ENCODE data around the gene TMEM212. TPM values are rescaled to one million over a fixed set of nuclear protein-coding genes. Genes with fewer than 3 reads are reported as not detected.
A peak's percentile ranks its signal among the peaks of the same experiment; 100 is the strongest.

The TMEM212 gene
- total RNA-seq, 4 donors from 2014 or later = not detected

DNA sequence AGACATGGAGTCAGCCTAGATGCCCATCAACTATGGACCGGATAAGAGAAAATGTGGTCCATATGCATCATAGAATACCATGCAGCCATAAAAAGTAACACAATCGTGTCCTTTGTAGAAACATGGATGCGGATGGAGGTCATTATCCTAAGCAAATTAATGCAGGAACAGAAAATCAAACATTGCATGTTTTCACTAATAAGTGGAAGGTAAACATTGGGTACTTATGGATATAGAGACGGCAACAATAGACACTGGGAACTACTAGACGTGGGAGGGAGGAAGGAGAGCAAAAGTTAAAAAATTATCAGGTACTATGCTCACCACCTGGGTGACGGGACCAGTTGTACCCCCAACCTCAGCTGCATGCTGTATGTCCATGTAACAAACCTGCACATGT lies 35.3 kb upstream of the TMEM212 start:
- intact Hi-C loops (cut with DNase I; ENCODE audit: low total_unique reads) = no loop called here
- DNase-seq (no peak), ATAC-seq (no peak)
- Histone ChIP-seq H3K36me3 (no peaks in the 10 kb centered on the region), H3K27me3 (no peaks in the 10 kb centered on the region), H3K4me1 (peaks cover 6 to 19% of the 10 kb centered on the region in 2 donors), H3K27ac (no peak overlapping the region), H3K4me3 (no peak overlapping the region), H3K9me3 (no peaks in the 10 kb centered on the region)
- TF ChIP-seq, protein P1, sequence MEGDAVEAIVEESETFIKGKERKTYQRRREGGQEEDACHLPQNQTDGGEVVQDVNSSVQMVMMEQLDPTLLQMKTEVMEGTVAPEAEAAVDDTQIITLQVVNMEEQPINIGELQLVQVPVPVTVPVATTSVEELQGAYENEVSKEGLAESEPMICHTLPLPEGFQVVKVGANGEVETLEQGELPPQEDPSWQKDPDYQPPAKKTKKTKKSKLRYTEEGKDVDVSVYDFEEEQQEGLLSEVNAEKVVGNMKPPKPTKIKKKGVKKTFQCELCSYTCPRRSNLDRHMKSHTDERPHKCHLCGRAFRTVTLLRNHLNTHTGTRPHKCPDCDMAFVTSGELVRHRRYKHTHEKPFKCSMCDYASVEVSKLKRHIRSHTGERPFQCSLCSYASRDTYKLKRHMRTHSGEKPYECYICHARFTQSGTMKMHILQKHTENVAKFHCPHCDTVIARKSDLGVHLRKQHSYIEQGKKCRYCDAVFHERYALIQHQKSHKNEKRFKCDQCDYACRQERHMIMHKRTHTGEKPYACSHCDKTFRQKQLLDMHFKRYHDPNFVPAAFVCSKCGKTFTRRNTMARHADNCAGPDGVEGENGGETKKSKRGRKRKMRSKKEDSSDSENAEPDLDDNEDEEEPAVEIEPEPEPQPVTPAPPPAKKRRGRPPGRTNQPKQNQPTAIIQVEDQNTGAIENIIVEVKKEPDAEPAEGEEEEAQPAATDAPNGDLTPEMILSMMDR (IDR thresholded peaks at IDR 0.05 in 4 of 5, conservative IDR thresholded peaks at IDR 0.05 in 1 of 5) = no peak
- no peak for TF ChIP-seq POLR2A (IDR thresholded peaks at IDR 0.05)
- in situ Hi-C loops (cut with MboI; ENCODE audit: low sequenced_read_pairs in 4 of 4) = no loop called here

DNA sequence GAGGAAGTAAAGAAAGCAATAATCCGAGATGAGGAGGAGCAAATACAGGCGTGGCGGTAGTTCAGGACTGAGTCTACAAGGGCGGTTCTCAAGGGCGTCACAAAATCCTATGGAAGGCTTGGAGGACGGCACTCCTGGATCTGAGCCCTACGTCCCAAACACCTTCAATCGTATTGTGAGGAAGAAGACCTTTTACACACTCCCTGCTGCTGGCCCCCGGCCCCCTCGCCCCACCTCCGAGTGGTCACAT lies 33.6 kb upstream of the TMEM212 start:
- Histone ChIP-seq H3K36me3 (no peaks in the 10 kb centered on the region), H3K27me3 (no peaks in the 10 kb centered on the region), H3K4me1 (peaks cover 6 to 13% of the 10 kb centered on the region in 2 donors), H3K27ac (peak overlapping the region; percentile 66 to 81 (median 75)), H3K4me3 (peak overlapping the region; percentile 68 to 86 (median 74)), H3K9me3 (no peaks in the 10 kb centered on the region)
- DNase-seq = no peak
- in situ Hi-C loops (cut with MboI; ENCODE audit: low sequenced_read_pairs in 4 of 4) = no loop called here
- intact Hi-C loops (cut with DNase I; ENCODE audit: low total_unique reads) = no loop called here
- peak; percentile 8 to 19 for ATAC-seq
- TF ChIP-seq, protein P1 (IDR thresholded peaks at IDR 0.05 in 4 of 5, conservative IDR thresholded peaks at IDR 0.05 in 1 of 5) = no peak
- no peak for TF ChIP-seq POLR2A (IDR thresholded peaks at IDR 0.05)

DNA sequence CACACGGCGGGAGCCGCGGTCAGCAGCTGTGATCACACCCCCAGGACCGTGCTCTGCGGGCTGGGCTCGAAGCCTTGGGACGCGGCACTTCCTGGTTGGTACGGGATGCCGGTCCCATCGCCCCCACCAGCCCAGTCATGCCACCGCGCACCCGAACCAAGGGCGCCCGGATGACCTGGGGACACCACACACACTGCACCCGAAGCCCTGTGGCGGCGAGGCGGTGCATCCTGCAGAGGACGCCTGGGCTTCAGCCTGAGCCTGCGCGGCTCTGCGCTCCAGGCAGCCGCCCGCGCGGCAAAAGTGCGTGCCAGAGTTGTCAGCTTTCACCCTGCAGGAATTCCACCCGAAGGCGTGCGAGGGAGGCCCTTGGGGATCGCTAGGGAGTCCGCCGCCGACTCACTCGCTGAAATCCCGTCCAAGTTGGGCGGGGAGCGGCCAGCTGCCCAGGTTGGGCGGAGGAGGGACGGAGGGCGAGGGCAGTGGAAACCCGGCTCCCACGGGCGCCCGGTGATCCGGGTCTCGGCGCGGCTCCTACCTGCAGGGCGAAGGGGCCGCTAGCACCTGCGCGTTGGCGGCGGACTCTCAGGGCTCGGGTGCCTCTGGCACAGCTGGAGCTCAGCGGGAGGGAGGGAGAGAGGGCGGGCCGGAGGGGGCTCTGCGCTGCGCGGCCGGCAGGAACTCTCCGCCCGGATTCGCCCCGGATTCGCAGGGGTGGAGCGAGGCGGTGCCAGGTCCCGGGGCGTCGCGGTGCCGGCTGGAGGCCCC lies 33.1 kb upstream of the TMEM212 start, which contains the start of gene PLD1:
Gene PLD1, minus strand, starts transcription at position 623 of the 768 bp plus-strand sequence. CDS start 72,432 bp downstream, outside the sequence.
- intact Hi-C loops (cut with DNase I; ENCODE audit: low total_unique reads) = no loop called here
- H3K4me1 ChIP-seq = peaks cover 6 to 11% of the 10 kb centered on the region in 2 donors

DNA sequence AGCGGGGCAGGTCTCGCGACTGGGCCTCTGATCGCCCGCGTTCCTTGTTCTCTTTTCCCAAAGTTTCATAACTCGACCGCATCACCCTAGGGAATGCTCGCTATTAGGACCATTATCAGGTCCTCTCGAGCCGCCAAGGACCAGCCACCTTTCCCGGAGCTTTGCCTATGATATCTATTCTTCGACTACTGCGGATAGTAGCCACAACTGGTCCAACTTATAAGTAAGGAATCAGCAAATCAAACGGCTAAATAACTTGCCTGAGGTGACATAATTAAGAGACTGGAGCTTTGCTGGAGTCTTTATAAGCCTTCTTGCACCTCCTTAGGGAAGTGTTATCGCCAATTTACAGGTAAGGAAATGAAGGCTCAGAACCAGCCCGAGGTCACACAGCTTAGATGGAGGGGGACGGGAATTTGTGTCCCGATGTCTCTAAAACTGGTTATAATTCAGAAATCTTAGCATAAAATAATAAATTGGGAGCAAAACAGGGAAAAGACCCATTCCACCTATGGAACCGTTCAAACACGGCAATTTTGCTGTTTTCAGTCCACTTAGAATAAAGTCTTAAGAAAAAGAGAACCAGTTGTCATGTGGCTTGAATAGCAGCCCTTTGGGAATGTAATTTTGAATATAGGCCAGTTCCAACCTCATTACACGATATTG lies 32.4 kb upstream of the TMEM212 start:
- peak overlapping the region; percentile 68 to 86 (median 74) for H3K4me3 ChIP-seq
- H3K9me3 ChIP-seq = no peaks in the 10 kb centered on the region
- H3K27ac ChIP-seq = peak overlapping the region; percentile 66 to 81 (median 75)
- no peaks in the 10 kb centered on the region for H3K36me3 ChIP-seq
- in situ Hi-C loops (cut with MboI; ENCODE audit: low sequenced_read_pairs in 4 of 4) = no loop called here
- DNase-seq = no peak
- peak; percentile 2 to 52 for TF ChIP-seq POLR2A (IDR thresholded peaks at IDR 0.05)
- TF ChIP-seq, protein P1 (IDR thresholded peaks at IDR 0.05 in 4 of 5, conservative IDR thresholded peaks at IDR 0.05 in 1 of 5) = no peak
- no peaks in the 10 kb centered on the region for H3K27me3 ChIP-seq
- peak in 1 of 2 donors; percentile 25 for ATAC-seq
- intact Hi-C loops (cut with DNase I; ENCODE audit: low total_unique reads) = no loop called here
- H3K4me1 ChIP-seq = peaks cover 6 to 8% of the 10 kb centered on the region in 2 donors

More for the DNA sequence above, 33.1 kb upstream of the TMEM212 start, which contains the start of gene PLD1:
- ATAC-seq (peak; percentile 53 to 60), DNase-seq (peak; percentile 50 to 70)
- TF ChIP-seq, protein P1 (IDR thresholded peaks at IDR 0.05 in 4 of 5, conservative IDR thresholded peaks at IDR 0.05 in 1 of 5) = no peak
- peak in 1 of 2 donors; percentile 24 for TF ChIP-seq POLR2A (IDR thresholded peaks at IDR 0.05)
- Histone ChIP-seq H3K36me3 (no peaks in the 10 kb centered on the region), H3K4me3 (peak within 1 kb of the TSS; percentile 68 to 86 (median 74)), H3K27me3 (no peaks in the 10 kb centered on the region), H3K9me3 (no peaks in the 10 kb centered on the region), H3K27ac (peak within 1 kb of the TSS; percentile 66 to 81 (median 75))
- in situ Hi-C loops (cut with MboI; ENCODE audit: low sequenced_read_pairs in 4 of 4) = no loop called here
